ENCODE results near the gene FXR2. TPM values are rescaled to one million over a fixed set of nuclear protein-coding genes. Genes with fewer than 3 reads are reported as not detected.

FXR2 gene
- total RNA-seq, result 65.0 and 69.2 TPM in 2 replicates
- 60.5 and 65.5 TPM in 2 replicates for polyA plus RNA-seq

DNA sequence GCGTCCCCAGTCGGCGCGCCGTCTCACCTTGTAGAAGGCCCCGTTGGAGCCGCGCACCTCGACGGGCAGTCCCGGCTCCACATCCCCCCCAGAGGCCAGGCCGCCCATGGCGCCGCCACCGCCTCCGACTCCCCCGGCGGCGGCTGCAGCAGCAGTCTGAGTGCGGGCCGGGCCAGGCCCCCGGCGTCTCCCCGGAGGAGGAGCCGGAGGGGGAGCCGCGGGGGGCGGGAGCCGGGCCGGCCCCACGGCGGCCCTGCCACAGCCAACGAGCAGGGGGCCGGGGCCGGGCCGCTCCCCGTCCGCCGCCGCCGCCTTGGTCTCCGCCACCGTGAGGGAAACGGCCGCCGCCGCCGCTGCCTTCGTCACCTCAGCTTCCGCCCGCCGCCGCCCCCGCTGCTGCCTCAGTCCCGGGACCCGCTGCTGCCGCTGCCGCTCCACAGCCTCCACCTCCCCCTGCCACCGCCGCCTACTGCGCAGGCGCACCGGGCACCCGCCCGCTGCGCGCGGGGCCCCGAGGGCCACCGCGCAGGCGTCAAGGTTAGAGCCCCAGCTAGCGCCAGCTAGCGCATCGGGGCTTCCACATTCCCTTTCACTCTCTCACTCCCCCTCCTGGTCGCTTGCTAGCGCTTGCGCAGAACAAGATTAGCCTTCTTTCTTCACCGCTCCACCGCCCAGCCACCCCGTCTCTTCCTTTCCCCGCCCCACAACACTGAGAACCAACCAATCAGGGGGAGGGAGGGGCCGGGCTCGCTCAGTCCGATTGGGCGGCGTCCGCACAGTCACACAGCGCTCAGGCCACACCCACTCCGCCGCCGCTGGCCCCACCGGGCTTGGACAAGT is at the start of gene FXR2:
Gene FXR2, minus strand, starts transcription at position 473 of the 840 bp plus-strand sequence. Its CDS starts 365 bp downstream, at position 108.
- peak; percentile 100 for DNase-seq (ENCODE audit: low read depth in 1 of 2, low spot score in 1 of 2)
- Histone ChIP-seq H3K27ac (peak within 1 kb of the TSS; percentile 95), H3K36me3 (no peaks in the 10 kb centered on the region), H3K4me3 (peak within 1 kb of the TSS; percentile 94), H3K4me1 (ENCODE audit: low read depth) (peaks cover 11% of the 10 kb centered on the region), H3K9me3 (ENCODE audit: low read depth) (no peaks in the 10 kb centered on the region), H3K27me3 (no peaks in the 10 kb centered on the region)
- TF ChIP-seq, protein P1, sequence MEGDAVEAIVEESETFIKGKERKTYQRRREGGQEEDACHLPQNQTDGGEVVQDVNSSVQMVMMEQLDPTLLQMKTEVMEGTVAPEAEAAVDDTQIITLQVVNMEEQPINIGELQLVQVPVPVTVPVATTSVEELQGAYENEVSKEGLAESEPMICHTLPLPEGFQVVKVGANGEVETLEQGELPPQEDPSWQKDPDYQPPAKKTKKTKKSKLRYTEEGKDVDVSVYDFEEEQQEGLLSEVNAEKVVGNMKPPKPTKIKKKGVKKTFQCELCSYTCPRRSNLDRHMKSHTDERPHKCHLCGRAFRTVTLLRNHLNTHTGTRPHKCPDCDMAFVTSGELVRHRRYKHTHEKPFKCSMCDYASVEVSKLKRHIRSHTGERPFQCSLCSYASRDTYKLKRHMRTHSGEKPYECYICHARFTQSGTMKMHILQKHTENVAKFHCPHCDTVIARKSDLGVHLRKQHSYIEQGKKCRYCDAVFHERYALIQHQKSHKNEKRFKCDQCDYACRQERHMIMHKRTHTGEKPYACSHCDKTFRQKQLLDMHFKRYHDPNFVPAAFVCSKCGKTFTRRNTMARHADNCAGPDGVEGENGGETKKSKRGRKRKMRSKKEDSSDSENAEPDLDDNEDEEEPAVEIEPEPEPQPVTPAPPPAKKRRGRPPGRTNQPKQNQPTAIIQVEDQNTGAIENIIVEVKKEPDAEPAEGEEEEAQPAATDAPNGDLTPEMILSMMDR (IDR thresholded peaks at IDR 0.05; ENCODE audit: low read depth, low read length), result peak; percentile 65

DNA sequence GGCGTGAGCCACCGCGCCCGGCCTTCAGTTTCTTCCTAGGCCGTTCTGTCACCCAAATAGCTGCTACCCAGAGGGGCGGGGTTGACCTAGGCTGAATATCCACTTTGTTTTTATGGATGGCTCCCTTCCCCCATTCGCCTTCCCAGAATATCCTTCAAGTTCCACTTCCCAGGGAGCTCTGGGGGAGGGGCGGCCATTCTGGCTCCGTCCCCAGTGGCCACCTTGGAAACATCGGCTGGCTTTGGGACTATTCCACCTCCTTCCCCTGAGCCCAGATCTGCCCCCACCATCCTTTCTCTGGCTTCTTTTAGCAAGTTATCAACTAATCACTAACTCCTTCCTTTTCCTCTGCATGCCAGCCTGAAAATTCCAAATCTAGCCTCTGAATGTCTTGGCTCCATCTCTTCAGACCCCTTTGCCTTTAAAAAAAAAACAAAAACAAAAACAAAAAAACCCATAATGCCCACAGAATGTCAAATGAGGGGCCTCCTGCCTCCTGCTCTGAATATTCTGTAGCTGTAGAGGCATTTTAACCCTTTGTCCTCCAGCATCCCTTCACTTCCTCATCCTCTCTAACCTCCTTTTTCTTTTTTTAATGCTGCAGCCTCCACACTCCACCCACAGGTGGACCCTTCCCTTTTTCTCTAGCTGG is 42.4 kb upstream of the FXR2 start:
- Histone ChIP-seq H3K27me3 (no peaks in the 10 kb centered on the region), H3K4me1 (ENCODE audit: low read depth) (peaks cover 30% of the 10 kb centered on the region), H3K9me3 (ENCODE audit: low read depth) (no peaks in the 10 kb centered on the region), H3K36me3 (peaks cover 2% of the 10 kb centered on the region), H3K4me3 (no peak overlapping the region), H3K27ac (peak overlapping the region; percentile 87)
- TF ChIP-seq, protein P1 (IDR thresholded peaks at IDR 0.05; ENCODE audit: low read depth, low read length), result no peak
- DNase-seq (ENCODE audit: low read depth in 1 of 2, low spot score in 1 of 2), result peak; percentile 68 to 94

DNA sequence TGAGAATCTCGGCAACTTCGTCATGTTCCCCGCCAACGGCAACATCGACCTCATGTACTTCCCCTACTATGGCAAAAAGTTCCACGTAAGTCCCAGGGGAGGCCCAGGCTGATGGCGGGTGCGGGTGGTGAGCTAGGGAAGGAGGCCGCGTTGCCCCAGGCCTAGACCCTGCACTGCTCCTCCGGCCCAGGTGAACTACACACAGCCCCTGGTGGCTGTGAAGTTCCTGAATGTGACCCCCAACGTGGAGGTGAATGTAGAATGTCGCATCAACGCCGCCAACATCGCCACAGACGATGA is 40.8 kb upstream of the FXR2 start:
- Histone ChIP-seq H3K27me3 (no peaks in the 10 kb centered on the region), H3K27ac (peak overlapping the region; percentile 87), H3K9me3 (ENCODE audit: low read depth) (no peaks in the 10 kb centered on the region), H3K4me1 (ENCODE audit: low read depth) (peaks cover 30% of the 10 kb centered on the region), H3K36me3 (peaks cover 2% of the 10 kb centered on the region), H3K4me3 (no peak overlapping the region)
- DNase-seq (ENCODE audit: low read depth in 1 of 2, low spot score in 1 of 2), result no peak
- TF ChIP-seq, protein P1 (IDR thresholded peaks at IDR 0.05; ENCODE audit: low read depth, low read length), result no peak

DNA sequence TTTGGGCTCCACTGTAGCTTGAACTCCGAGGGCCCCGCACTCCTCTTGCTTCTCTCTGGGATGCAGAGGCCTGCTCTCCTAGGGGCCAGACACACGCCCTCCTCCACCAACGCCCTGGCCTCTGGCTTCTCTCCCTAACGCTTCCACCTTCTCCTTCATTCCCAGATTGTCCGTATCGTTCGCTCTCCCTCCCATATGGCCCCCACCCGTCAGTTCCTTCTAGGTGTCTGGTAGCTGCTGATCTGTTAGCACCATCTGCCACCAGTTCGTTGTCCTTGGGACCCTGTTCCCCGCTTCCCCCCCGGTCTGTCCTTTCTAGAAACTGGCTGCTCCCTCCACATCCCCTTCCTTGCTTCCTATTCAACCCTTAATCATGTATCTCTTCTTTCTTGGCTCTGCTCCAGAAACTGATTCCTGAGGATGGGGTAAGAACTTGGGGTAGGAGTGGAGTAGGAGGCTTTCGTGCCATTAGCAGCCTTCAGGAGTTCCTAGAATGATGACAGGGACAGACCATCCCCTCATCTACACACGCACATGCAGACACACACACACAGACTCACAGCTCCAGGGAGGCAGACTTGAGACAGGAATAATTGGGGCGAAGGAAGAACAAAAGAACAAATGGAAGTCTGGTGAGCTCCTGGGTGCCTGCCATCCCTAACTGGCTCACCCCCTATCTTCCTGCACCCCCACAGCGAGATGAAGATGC is 40.3 kb upstream of the FXR2 start:
- peaks cover 2% of the 10 kb centered on the region for H3K36me3 ChIP-seq
- peaks cover 32% of the 10 kb centered on the region for H3K4me1 ChIP-seq (ENCODE audit: low read depth)
- no peaks in the 10 kb centered on the region for H3K9me3 ChIP-seq (ENCODE audit: low read depth)
- peak overlapping the region; percentile 87 for H3K27ac ChIP-seq
- peak in 1 of 2 donors; percentile 59 for DNase-seq (ENCODE audit: low read depth in 1 of 2, low spot score in 1 of 2)
- H3K4me3 ChIP-seq, result no peak overlapping the region
- TF ChIP-seq, protein P1 (IDR thresholded peaks at IDR 0.05; ENCODE audit: low read depth, low read length), result no peak
- no peaks in the 10 kb centered on the region for H3K27me3 ChIP-seq

Measured in cardiac muscle cell (in vitro differentiated cells and primary cell).